Calu3 (cell line): ENCODE measurements around the gene RP2. TPM values are rescaled to one million over a fixed set of nuclear protein-coding genes. Genes with fewer than 3 reads are reported as not detected.

Experiments
- BruUV-seq: library from RNA; stranded (reverse); fragments of 400-500 nt; replicated peaks from 2 replicates; lab custom pipeline; 2021; lab: Mats Ljungman, UMichigan
- CTCF ChIA-PET: fragments of 300-600 bp; sonication (Branson Sonifier 250); formaldehyde crosslinking; loops from one replicate; lab custom pipeline; 2022; ENCODE audit warnings: antibody characterized with exemption; lab: Charles Lee
- DNase-seq: peaks from one replicate; pipeline ENCODE4 v3.0.0; 2022
- H3K27ac Mint-ChIP-seq: one replicate; pipeline ENCODE4 v1.8.0; 2022; ENCODE audit warnings: mixed read lengths; ENCODE audit not compliant: unreplicated experiment
- H3K27me3 Mint-ChIP-seq: one replicate; pipeline ENCODE4 v1.8.0; 2022; ENCODE audit warnings: mixed read lengths; ENCODE audit not compliant: unreplicated experiment
- H3K36me3 Mint-ChIP-seq: one replicate; pipeline ENCODE4 v1.8.0; 2022; ENCODE audit warnings: mild to moderate bottlenecking, moderate library complexity, mixed read lengths; ENCODE audit not compliant: insufficient read depth, unreplicated experiment
- H3K4me1 Mint-ChIP-seq: one replicate; pipeline ENCODE4 v1.8.0; 2022; ENCODE audit warnings: mild to moderate bottlenecking, low read depth, mixed read lengths; ENCODE audit not compliant: unreplicated experiment
- H3K4me3 Mint-ChIP-seq: one replicate; pipeline ENCODE4 v1.8.0; 2022; ENCODE audit warnings: mild to moderate bottlenecking, low read depth, moderate library complexity, mixed read lengths; ENCODE audit not compliant: unreplicated experiment
- H3K9me3 Mint-ChIP-seq: one replicate; pipeline ENCODE4 v1.8.0; 2022; ENCODE audit warnings: low read depth, mixed read lengths; ENCODE audit not compliant: unreplicated experiment
- intact Hi-C: fragments of 100-400 bp; cut with micrococcal nuclease; formaldehyde crosslinking; loops from one replicate; pipeline ENCODE4 v1.10.0; 2022; ENCODE audit not compliant: unreplicated experiment
- total RNA-seq: library from RNA; stranded (reverse); gene quantifications from 2 replicates; pipeline ENCODE4 v1.2.3, GENCODE V29; 2022
- TF ChIP-seq, protein P1 (sequence below): fragments of 200-600 bp; IDR thresholded peaks from one replicate; pipeline ENCODE4 v1.8.0; 2022; ENCODE audit warnings: antibody characterized with exemption; ENCODE audit not compliant: unreplicated experiment

The RP2 gene
- total RNA-seq, 1 experiment from 2014 or later = 25.5 TPM

GRCh38 chrX:46916273-46916672 is 79.4 kb downstream of the RP2 start:
- BruUV-seq = no TSS peak
- H3K4me1 Mint-ChIP-seq = peaks cover 13% of the 10 kb centered on the region
- no peak overlapping the region for H3K27ac Mint-ChIP-seq
- no peaks in the 10 kb centered on the region for H3K9me3 Mint-ChIP-seq
- H3K27me3 Mint-ChIP-seq = no peaks in the 10 kb centered on the region
- intact Hi-C loops = no loop called here
- TF ChIP-seq, protein P1, sequence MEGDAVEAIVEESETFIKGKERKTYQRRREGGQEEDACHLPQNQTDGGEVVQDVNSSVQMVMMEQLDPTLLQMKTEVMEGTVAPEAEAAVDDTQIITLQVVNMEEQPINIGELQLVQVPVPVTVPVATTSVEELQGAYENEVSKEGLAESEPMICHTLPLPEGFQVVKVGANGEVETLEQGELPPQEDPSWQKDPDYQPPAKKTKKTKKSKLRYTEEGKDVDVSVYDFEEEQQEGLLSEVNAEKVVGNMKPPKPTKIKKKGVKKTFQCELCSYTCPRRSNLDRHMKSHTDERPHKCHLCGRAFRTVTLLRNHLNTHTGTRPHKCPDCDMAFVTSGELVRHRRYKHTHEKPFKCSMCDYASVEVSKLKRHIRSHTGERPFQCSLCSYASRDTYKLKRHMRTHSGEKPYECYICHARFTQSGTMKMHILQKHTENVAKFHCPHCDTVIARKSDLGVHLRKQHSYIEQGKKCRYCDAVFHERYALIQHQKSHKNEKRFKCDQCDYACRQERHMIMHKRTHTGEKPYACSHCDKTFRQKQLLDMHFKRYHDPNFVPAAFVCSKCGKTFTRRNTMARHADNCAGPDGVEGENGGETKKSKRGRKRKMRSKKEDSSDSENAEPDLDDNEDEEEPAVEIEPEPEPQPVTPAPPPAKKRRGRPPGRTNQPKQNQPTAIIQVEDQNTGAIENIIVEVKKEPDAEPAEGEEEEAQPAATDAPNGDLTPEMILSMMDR = no peak
- peaks cover 21% of the 10 kb centered on the region for H3K36me3 Mint-ChIP-seq
- no peak for DNase-seq
- CTCF ChIA-PET = no interaction called here
- H3K4me3 Mint-ChIP-seq = no peak overlapping the region

GRCh38 chrX:46917622-46918021 is 80.8 kb downstream of the RP2 start:
- no TSS peak for BruUV-seq
- H3K4me3 Mint-ChIP-seq = no peak overlapping the region

GRCh38 chrX:46918434-46918833 is 81.6 kb downstream of the RP2 start:
- no peak for DNase-seq
- TF ChIP-seq, protein P1 = no peak
- Mint-ChIP-seq H3K36me3 (peaks cover 5% of the 10 kb centered on the region), H3K9me3 (peaks cover 2% of the 10 kb centered on the region), H3K27me3 (no peaks in the 10 kb centered on the region), H3K27ac (no peak overlapping the region), H3K4me1 (peaks cover 13% of the 10 kb centered on the region), H3K4me3 (no peak overlapping the region)
- CTCF ChIA-PET = interaction anchor here (0.6 kb wide), 1 partner anchor 1550 kb away, joined by 4 read pairs; no protein-coding TSS in a partner anchor
- intact Hi-C loops = no loop called here
- BruUV-seq = no TSS peak

More at GRCh38 chrX:46917622-46918021, 80.8 kb downstream of the RP2 start:
- CTCF ChIA-PET = interaction anchor here (0.6 to 0.7 kb wide), 2 partner anchors 8 to 68 kb away, joined by 3 to 4 read pairs; no protein-coding TSS in a partner anchor
- Mint-ChIP-seq H3K27me3 (no peaks in the 10 kb centered on the region), H3K4me1 (peaks cover 13% of the 10 kb centered on the region), H3K27ac (no peak overlapping the region), H3K36me3 (peaks cover 13% of the 10 kb centered on the region), H3K9me3 (peaks cover 2% of the 10 kb centered on the region)
- no peak for DNase-seq
- intact Hi-C loops = no loop called here
- TF ChIP-seq, protein P1 = no peak

DNA sequence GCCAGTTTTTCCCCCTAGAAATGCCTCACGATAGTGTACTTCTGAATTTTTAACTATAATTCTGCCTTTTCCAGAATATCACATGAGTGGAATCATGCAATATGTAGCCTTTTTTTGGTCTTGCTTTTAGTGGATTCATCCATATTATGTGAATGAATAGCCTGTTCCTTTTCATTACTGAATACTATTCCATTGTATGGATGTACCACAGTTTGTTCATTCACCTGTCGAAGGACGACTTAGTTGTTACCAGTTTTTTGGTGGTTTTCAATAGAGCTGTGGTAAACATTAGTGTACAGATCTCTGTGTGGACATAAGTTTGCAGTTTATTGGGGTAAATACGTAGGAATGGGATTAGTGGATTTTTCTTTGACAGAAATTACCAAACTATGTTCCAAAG is 83.4 kb downstream of the RP2 start:
- H3K9me3 Mint-ChIP-seq = peaks cover 2% of the 10 kb centered on the region

More for the DNA sequence above, 83.4 kb downstream of the RP2 start:
- Mint-ChIP-seq H3K36me3 (no peaks in the 10 kb centered on the region), H3K4me1 (peaks cover 1% of the 10 kb centered on the region), H3K27me3 (no peaks in the 10 kb centered on the region), H3K4me3 (no peak overlapping the region), H3K27ac (no peak overlapping the region)
- TF ChIP-seq, protein P1 = no peak
- intact Hi-C loops = no loop called here
- CTCF ChIA-PET = no interaction called here
- no peak for DNase-seq
- no TSS peak for BruUV-seq
